Colonic mucosa (tissue), 4 donors: Measurements from ENCODE around the gene GPR137. TPM values are rescaled to one million over a fixed set of nuclear protein-coding genes. Genes with fewer than 3 reads are reported as not detected.
A peak's percentile ranks its signal among the peaks of the same experiment; 100 is the strongest.

Experiments used
- DNase-seq: peaks from one replicate; pipeline ENCODE4 v3.0.0-alpha.2; 2020
- H3K27ac ChIP-seq: fragments of 200-600 bp; one replicate; pipeline ENCODE4 v1.8.0; 2021
- H3K27me3 ChIP-seq: fragments of 200-600 bp; one replicate; pipeline ENCODE4 v1.8.0; 2021
- H3K36me3 ChIP-seq: fragments of 200-600 bp; one replicate; pipeline ENCODE4 v1.8.0; 2021
- H3K4me1 ChIP-seq: fragments of 200-600 bp; one replicate; pipeline ENCODE4 v1.8.0; 2021; ENCODE audit warnings: mild to moderate bottlenecking
- H3K4me3 ChIP-seq: fragments of 200-600 bp; one replicate; pipeline ENCODE4 v1.8.0; 2021
- H3K9ac ChIP-seq, 2 donors: one replicate each; pipeline ENCODE4 v1.7.0; 2013; ENCODE audit warnings: control low read depth in 2 of 2, low read depth in 2 of 2, low read length in 2 of 2
- H3K9me3 ChIP-seq: fragments of 200-600 bp; one replicate; pipeline ENCODE4 v1.8.0; 2021
- CTCF ChIP-seq: fragments of 200-600 bp; IDR thresholded peaks from one replicate; pipeline ENCODE4 v1.8.0; 2022; ENCODE audit warnings: antibody characterized with exemption, mild to moderate bottlenecking
- intact Hi-C: fragments of 100-400 bp; cut with DNase I; formaldehyde crosslinking; loops from one replicate; pipeline ENCODE4 v1.14.1; 2022
- total RNA-seq, 2 donors: library from RNA; stranded (reverse); fragmentation: NEBNext Ultra II Directional in 1 of 2; extraction: Animal tissue kit (Norgen Biotek cat#: 25700) in 1 of 2; gene quantifications; one replicate each; pipeline ENCODE4 v1.2.1, GENCODE V29; 2021
- donor health status: healthy.
- donor health status: DM: no; HTN: no; CAD: no.
- donor health status: DM: no; HTN: no; CAD: no.

The GPR137 gene
- total RNA-seq, 2 donors from 2014 or later, result 36.0 to 58.8 TPM

GRCh38 chr11:64297699-64298358 lies 12.2 kb downstream of the GPR137 start:
- peak overlapping the region in 1 of 2 donors; percentile 55 for H3K9ac ChIP-seq
- H3K4me3 ChIP-seq, result no peak overlapping the region
- peaks cover 19% of the 10 kb centered on the region for H3K4me1 ChIP-seq
- intact Hi-C loops, result no loop called here
- TF ChIP-seq CTCF, result no peak
- H3K27ac ChIP-seq, result no peak overlapping the region
- DNase-seq, result no peak
- H3K36me3 ChIP-seq, result no peaks in the 10 kb centered on the region
- no peaks in the 10 kb centered on the region for H3K9me3 ChIP-seq
- H3K27me3 ChIP-seq, result peaks cover 62% of the 10 kb centered on the region

- Histone ChIP-seq H3K27me3 (peaks cover 55% of the 10 kb centered on the region), H3K9me3 (no peaks in the 10 kb centered on the region), H3K9ac (no peak overlapping the region), H3K4me1 (peaks cover 19% of the 10 kb centered on the region), H3K27ac (no peak overlapping the region), H3K36me3 (no peaks in the 10 kb centered on the region), H3K4me3 (peak overlapping the region; percentile 27)
- peak; percentile 65 for DNase-seq
- intact Hi-C loops, result no loop called here
- TF ChIP-seq CTCF, result no peak
Measured at GRCh38 chr11:64298966-64299846, 13.6 kb downstream of the GPR137 start.

- Histone ChIP-seq H3K4me1 (peaks cover 19% of the 10 kb centered on the region), H3K27me3 (peaks cover 53% of the 10 kb centered on the region)
- no peak for TF ChIP-seq CTCF
Measured at GRCh38 chr11:64299847-64300648, 14.4 kb downstream of the GPR137 start, which contains the start of gene CATSPERZ. TSS of gene CATSPERZ (plus strand) at chr11:64300358. CDS start at chr11:64300411, 53 bp downstream.

GRCh38 chr11:64303109-64304031 lies 17.7 kb downstream of the GPR137 start:
- peaks cover 32% of the 10 kb centered on the region for H3K4me1 ChIP-seq
- H3K4me3 ChIP-seq, result no peak overlapping the region
- peak overlapping the region; percentile 99 for H3K27ac ChIP-seq
- intact Hi-C loops, result loop anchor here (2.0 to 5.0 kb wide), 2 partner anchors 35 to 101 kb away; no protein-coding TSS in a partner anchor
- peaks cover 19% of the 10 kb centered on the region for H3K27me3 ChIP-seq
- no peak for TF ChIP-seq CTCF
- H3K9ac ChIP-seq, result peak overlapping the region; percentile 58 to 89
- no peaks in the 10 kb centered on the region for H3K36me3 ChIP-seq
- H3K9me3 ChIP-seq, result no peaks in the 10 kb centered on the region
- DNase-seq, result no peak

More at GRCh38 chr11:64299847-64300648, 14.4 kb downstream of the GPR137 start, which contains the start of gene CATSPERZ:
- Histone ChIP-seq H3K4me3 (peak within 1 kb of the TSS; percentile 28), H3K9ac (peak within 1 kb of the TSS; percentile 26 to 56), H3K36me3 (no peaks in the 10 kb centered on the region), H3K27ac (no peak within 1 kb of the TSS), H3K9me3 (no peaks in the 10 kb centered on the region)
- intact Hi-C loops, result loop anchor here (5.0 kb wide), 1 partner anchor 98 kb away; no protein-coding TSS in a partner anchor
- DNase-seq, result no peak
